ENCODE data around the gene DNASE2B.

The DNASE2B gene

DNA sequence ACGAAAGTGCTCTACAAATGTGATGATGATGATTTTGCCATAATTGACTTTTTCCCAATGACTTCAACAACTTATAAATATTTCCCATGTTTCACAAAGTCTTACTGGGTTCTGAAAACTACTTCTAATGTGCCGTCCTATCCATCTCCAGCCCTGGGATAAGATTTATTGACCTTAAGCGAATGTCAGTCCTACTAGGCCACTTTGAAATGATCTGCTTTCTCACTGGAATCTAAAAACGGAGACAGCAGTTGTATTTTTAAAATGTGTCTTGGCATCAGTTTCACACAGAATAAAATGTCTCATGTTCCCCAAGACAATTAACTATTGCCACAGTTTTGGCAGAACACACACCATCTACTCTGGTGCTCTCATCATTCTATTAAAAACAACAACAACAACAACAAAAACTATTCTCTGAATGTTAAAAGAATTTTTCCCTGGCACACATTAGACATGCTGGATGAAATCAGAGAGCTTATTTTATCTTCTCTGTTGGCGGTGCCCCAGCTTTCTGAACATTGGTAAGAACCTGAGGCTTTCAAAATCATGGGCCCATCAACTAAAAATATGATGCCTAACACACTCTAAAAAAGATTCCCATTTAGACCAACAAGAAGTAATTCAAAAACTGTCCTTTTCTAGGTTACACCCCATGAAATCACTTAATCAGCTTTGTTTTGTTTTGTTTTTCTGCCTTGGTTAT, 23.1 kb upstream of the DNASE2B start:
- no peak for DNase-seq (ENCODE audit: low spot score)

DNA sequence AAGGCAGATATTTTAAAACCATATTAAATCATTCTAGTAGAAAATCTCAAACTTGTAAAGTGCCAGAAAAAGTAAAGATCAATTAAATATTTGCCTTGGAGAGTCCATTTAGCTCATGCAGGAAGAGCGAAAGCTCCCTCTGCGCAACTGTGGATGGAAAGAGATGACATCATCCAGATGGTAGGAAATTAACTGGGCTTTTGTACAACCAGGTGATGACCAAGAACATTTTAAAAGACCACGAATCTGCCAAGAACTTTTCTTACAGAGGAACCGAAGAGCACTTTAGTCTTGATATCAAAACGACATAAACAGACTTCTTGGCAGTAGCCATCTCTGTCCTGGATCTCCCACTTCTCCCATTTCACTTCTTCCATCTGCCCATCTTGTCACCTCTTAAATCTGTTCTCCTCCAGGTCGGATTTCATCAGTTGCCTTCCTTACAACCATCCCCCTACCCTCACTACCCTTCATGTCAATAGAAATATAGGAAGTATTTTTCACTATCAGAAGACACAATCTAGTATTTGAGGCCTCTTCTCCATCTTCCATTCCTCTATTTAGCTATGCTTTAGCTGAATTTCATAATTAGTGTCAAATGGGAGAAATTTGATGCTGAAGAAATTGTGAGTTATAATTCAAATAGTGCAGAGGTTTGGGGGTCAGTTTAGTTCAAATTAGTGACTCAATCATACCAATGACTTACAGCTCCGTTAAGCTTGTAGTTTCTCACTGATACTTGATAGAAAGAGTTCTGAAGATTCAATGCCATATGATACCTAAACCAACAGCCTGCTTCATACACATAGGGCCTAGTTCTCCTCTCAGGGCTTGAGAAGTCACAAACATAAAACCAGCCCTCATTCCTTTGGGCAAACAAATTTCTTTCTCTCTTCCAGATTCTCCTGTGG, 22.0 kb upstream of the DNASE2B start:
- DNase-seq (ENCODE audit: low spot score), result no peak

GRCh38 chr1:84377480-84378095, 20.7 kb upstream of the DNASE2B start:
- DNase-seq (ENCODE audit: low spot score), result no peak

GRCh38 chr1:84379138-84379916, 19.0 kb upstream of the DNASE2B start:
- DNase-seq (ENCODE audit: low spot score), result no peak

DNA sequence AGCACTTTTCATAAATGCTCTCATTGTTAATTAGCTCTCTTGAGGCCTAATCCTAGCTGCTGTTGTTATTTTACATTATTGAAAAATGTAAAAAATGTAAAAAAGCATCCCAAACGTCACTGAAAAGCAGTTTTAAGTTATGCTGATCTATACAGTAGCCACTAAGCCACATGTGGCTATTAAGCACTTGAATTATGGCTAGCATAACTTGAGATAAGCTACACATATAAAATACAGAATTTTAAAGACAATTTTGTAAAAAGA, 18.4 kb upstream of the DNASE2B start:
- no peak for DNase-seq (ENCODE audit: low spot score)

DNA sequence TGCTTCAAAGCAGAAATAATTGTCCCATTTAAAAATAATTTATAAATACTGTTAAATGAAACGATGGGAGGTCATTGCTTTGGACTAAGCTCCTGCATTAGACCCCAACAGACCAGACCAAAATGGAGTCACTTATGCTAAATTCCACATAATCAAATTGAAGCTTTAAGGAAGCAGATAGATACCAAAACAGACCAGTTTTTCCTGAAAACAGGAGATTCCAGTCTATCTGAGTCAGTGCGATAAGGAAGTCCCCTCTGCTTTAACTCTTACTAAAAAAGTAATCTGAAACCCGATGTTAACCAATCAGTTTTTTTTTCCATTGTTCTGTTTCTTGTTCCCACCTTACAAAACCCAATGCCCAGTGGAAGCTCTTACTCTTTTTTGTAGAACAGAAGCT, 16.2 kb upstream of the DNASE2B start:
- no peak for DNase-seq (ENCODE audit: low spot score)

DNA sequence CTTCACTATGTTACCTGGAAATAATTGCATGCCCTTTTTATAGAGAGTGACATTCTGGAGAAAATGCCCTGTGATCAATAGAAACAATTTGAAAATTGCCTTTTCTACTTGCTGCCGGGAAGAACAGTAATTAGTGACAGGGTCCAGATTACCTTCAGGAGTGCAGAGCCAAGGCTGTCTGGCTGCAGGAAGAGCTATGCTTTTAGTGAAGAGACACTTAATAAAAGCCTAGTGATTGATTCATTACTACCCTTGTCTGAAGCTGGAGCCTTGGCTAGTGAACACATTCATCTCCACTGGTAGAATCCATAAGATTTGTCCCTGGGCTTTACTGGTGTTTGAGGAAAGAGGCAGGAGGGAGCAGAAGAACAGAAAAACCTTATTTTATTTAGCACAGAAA, 12.9 kb upstream of the DNASE2B start:
- no peak for DNase-seq (ENCODE audit: low spot score)

GRCh38 chr1:84386716-84387479, 11.4 kb upstream of the DNASE2B start:
- DNase-seq (ENCODE audit: low spot score), result no peak

GRCh38 chr1:84387480-84388163, 10.7 kb upstream of the DNASE2B start:
- DNase-seq (ENCODE audit: low spot score), result no peak

GRCh38 chr1:84390226-84390625, 8.1 kb upstream of the DNASE2B start:
- DNase-seq (ENCODE audit: low spot score), result no peak

DNA sequence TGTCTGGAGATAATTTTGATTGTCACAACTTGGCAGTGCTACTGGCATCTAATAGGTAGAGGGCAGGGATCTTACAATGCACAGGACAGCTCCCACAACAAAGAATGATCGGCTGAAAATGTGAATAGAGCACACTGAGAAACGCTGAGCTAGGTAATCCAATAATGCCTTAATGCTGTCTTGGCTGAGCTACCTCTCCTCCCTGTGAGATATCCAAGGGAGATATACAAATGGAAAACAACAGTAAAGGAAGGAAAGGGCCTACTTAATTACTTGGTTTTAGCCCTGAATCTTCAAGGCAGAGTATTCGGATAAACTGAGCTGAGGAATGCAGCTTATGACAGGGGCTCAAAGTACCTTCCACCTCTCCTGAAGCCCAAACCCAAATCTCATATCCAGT, 2.9 kb downstream of the DNASE2B start:
- no peak for DNase-seq (ENCODE audit: low spot score)

DNA sequence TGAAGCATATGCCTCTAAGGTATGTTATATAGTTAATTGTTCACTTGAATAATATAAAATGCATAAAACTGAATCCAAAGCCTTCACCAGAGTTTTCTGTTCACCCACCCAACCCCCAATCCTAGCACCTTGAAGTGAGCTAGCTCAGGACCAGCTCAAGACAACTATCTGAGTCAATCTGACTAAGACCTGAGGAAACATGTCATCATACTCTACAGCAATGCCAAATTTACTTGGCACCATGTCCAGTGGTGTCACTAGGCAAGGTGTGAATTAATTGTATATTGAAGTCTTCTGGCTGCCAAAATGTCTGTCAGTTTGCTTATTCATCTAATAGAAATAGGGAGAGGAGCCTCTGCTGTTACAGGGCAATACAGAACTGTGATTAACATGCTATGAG, 3.8 kb downstream of the DNASE2B start:
- no peak for DNase-seq (ENCODE audit: low spot score)

GRCh38 chr1:84402501-84402900, 4.2 kb downstream of the DNASE2B start:
- no peak for DNase-seq (ENCODE audit: low spot score)

DNA sequence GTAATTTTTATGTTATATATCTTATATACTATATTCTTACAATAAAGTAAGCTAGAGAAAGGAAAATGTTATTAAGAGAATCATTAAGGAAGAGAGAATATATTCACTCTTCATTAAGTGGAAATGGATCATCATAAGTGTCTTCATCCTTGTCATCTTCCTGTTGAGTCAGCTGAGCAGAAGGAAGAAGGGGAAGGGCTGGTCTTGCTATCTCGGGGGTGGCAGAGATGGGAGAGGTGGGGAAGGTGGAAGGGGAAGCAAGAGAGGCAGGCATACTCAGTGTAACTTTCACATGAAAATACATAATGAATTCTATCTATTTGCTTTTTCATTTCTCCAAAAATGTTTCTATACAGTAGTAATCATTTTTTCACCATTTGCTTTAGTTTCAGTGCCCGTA, 5.1 kb downstream of the DNASE2B start:
- DNase-seq (ENCODE audit: low spot score), result no peak

- DNase-seq (ENCODE audit: low spot score), result no peak
Observed at GRCh38 chr1:84406346-84406861, 8.1 kb downstream of the DNASE2B start.

GRCh38 chr1:84407524-84407923, 9.2 kb downstream of the DNASE2B start:
- no peak for DNase-seq (ENCODE audit: low spot score)

- no peak for DNase-seq (ENCODE audit: low spot score)
Observed at GRCh38 chr1:84407958-84408422, 9.7 kb downstream of the DNASE2B start.

GRCh38 chr1:84409888-84410287, 11.6 kb downstream of the DNASE2B start:
- DNase-seq (ENCODE audit: low spot score), result no peak

DNA sequence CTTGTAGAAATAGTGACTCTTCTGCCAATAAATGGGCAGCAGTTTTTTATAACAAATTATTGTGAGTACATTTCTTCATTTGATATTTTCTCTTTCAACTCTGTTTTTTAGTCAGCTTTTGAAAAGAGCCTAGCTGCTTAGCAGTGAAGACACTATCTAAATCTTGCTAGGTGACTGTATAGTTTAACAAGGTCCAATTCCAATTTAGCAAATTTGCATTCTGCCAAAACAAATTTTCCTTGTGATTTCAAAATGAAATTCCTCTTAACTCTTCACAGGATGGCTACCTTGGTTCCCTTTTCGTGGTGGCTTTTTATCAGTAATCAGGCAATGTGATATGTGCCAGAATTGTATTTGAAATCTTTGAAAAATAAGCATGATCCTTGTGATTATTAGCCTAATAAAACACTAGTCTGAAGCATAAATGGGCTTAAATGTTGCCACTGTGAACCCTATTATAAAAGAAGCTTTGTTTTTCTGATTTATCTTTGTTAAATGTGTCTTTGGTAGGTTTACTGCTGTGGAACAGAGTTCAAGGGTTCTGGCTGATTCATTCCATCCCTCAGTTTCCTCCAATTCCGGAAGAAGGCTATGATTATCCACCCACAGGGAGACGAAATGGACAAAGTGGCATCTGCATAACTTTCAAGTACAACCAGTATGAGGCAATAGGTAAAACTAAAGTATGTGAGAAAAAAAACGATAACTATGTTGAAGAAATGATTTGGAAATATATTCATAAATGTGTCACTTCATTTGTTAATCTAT, 12.2 kb downstream of the DNASE2B start:
- no peak for DNase-seq (ENCODE audit: low spot score)
